Right atrium auricular region (tissue), 2 donors: ENCODE data around the gene ZNF410. TPM values are rescaled to one million over a fixed set of nuclear protein-coding genes. Genes with fewer than 3 reads are reported as not detected.

ENCODE experiments used
- DNase-seq: peaks from one replicate; pipeline ENCODE4 v3.0.0-alpha.2; 2019; ENCODE audit warnings: low spot score
- H3K27ac ChIP-seq, 2 donors: fragments of 200-600 bp; sonication (generic); 1 replicate in 1 of 2; 2 replicates in 1 of 2; pipeline ENCODE4 v1.5.1; 2016 to 2019
- H3K27me3 ChIP-seq, 2 donors: fragments of 200-600 bp; sonication (generic); one replicate each; pipeline versions ENCODE4 v1.5.1 to v1.6.0; 2017 to 2019
- H3K36me3 ChIP-seq: fragments of 200-600 bp; sonication (generic); one replicate; pipeline ENCODE4 v1.5.1; 2016
- H3K4me1 ChIP-seq, 2 donors: fragments of 200-600 bp; sonication (generic); one replicate each; pipeline versions ENCODE4 v1.5.1 to v1.6.0; 2017 to 2019
- H3K4me3 ChIP-seq, 2 donors: fragments of 200-600 bp; sonication (generic); 1 replicate in 1 of 2; 2 replicates in 1 of 2; pipeline ENCODE4 v1.5.1; 2017 to 2019; ENCODE audit warnings: mild to moderate bottlenecking in 1 of 2, moderate library complexity in 1 of 2
- H3K9me3 ChIP-seq, 2 donors: fragments of 200-600 bp; sonication (generic); one replicate each; pipeline ENCODE4 v1.5.1; 2019
- total RNA-seq, 2 donors: library from RNA; depleted of rRNA; stranded (reverse); fragments of >200 nt; gene quantifications; one replicate each; pipeline ENCODE4 v1.1.0, GENCODE V29; 2016
- TF ChIP-seq, protein P1 (sequence below), 2 donors: fragments of 200-600 bp; sonication (generic); IDR thresholded peaks; one replicate each; pipeline ENCODE4 v1.5.1; 2019; ENCODE audit warnings: antibody characterized with exemption in 2 of 2

The ZNF410 gene
- total RNA-seq, 2 donors from 2014 or later, result 16.2 to 23.4 TPM

DNA sequence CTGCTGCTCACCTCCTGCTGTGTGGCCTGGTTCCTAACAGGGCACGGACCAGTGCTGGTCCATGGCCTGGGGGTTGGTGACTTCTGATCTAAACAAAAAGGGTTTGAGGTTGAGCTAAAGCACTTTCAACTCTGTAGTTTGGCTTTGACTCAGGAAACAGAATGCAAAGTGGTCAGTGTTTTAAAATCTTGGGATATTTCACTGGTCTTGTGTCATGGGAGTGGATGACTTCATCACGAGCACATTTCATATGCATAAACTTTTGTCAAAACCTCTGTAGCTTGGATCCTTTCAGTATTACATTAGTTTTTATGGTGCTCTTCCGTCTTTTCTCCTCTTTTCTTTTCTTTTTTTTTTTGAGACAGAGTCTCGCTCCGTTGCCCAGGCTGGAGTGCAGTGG lies 37.7 kb downstream of the ZNF410 start:
- Histone ChIP-seq H3K27me3 (no peaks in the 10 kb centered on the region), H3K4me1 (no peaks in the 10 kb centered on the region), H3K36me3 (peaks cover 89% of the 10 kb centered on the region), H3K9me3 (no peaks in the 10 kb centered on the region), H3K27ac (no peak overlapping the region), H3K4me3 (no peak overlapping the region)
- TF ChIP-seq, protein P1, sequence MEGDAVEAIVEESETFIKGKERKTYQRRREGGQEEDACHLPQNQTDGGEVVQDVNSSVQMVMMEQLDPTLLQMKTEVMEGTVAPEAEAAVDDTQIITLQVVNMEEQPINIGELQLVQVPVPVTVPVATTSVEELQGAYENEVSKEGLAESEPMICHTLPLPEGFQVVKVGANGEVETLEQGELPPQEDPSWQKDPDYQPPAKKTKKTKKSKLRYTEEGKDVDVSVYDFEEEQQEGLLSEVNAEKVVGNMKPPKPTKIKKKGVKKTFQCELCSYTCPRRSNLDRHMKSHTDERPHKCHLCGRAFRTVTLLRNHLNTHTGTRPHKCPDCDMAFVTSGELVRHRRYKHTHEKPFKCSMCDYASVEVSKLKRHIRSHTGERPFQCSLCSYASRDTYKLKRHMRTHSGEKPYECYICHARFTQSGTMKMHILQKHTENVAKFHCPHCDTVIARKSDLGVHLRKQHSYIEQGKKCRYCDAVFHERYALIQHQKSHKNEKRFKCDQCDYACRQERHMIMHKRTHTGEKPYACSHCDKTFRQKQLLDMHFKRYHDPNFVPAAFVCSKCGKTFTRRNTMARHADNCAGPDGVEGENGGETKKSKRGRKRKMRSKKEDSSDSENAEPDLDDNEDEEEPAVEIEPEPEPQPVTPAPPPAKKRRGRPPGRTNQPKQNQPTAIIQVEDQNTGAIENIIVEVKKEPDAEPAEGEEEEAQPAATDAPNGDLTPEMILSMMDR (IDR thresholded peaks at IDR 0.05), result no peak
- no peak for DNase-seq

DNA sequence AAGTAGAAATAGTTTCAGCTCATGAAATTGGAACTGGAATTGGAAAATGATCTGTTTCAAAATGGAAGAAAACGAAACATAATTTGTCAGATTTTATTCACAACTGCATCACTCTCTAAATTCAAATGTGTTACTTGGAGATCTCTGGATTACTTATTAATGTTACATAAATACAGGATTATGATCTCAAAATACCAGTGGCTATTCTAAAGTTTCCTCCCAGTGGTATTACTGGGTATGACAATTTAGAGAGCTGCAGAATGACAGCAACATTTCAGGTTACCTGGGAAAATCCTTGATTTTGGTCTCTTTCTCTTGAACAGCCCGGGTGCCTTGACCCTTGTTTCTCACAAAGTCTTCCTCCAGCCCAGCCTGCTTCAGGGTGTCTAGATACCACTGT lies 49.0 kb downstream of the ZNF410 start:
- Histone ChIP-seq H3K9me3 (no peaks in the 10 kb centered on the region), H3K4me1 (no peaks in the 10 kb centered on the region), H3K27me3 (no peaks in the 10 kb centered on the region), H3K4me3 (no peak overlapping the region), H3K27ac (no peak overlapping the region), H3K36me3 (peaks cover 69% of the 10 kb centered on the region)
- TF ChIP-seq, protein P1 (IDR thresholded peaks at IDR 0.05), result peak in 1 of 2 donors; percentile 35
- no peak for DNase-seq

DNA sequence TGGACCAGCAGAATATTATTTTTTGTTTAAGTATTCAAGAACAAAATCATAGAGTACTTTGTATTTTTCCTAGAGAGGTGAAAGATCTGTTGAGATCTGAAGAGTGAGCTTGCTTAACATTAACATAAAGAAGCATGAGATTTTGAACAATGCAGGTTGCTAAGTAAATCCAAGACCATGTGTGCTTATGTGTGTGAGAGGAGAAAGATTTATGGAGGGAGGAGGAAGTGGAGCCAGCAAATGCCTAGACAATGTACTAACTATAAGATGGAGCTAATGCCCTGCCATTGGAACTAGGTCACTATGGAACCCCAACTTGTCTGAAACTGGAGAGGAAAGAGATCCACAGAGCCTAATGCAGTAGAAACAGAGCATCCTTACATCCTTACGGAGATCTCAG lies 49.9 kb downstream of the ZNF410 start:
- Histone ChIP-seq H3K27ac (no peak overlapping the region), H3K4me1 (no peaks in the 10 kb centered on the region), H3K36me3 (peaks cover 62% of the 10 kb centered on the region), H3K27me3 (no peaks in the 10 kb centered on the region), H3K4me3 (no peak overlapping the region), H3K9me3 (no peaks in the 10 kb centered on the region)
- TF ChIP-seq, protein P1 (IDR thresholded peaks at IDR 0.05), result no peak
- DNase-seq, result no peak

DNA sequence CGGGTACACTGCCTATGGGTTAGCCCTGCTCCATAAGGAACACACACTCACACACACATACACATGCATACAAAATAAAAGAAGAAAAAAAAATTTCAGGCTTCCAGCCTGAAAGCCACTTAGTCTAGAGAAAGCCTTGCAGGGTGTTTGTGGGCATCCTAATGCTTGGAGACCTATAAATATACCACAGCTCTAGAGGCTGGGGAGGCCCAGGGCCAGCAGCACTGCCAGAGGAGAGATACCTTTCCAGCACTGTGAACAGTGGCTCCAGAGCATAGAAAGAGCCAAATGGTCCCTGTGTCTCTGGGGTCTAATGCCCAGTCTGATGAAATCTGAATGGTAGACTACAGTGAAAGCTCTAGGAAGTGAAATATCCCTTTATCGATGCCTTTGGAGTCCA lies 50.4 kb downstream of the ZNF410 start:
- Histone ChIP-seq H3K4me1 (no peaks in the 10 kb centered on the region), H3K4me3 (no peak overlapping the region), H3K27ac (no peak overlapping the region), H3K27me3 (no peaks in the 10 kb centered on the region), H3K36me3 (peaks cover 62% of the 10 kb centered on the region), H3K9me3 (no peaks in the 10 kb centered on the region)
- TF ChIP-seq, protein P1 (IDR thresholded peaks at IDR 0.05), result no peak
- DNase-seq, result no peak

DNA sequence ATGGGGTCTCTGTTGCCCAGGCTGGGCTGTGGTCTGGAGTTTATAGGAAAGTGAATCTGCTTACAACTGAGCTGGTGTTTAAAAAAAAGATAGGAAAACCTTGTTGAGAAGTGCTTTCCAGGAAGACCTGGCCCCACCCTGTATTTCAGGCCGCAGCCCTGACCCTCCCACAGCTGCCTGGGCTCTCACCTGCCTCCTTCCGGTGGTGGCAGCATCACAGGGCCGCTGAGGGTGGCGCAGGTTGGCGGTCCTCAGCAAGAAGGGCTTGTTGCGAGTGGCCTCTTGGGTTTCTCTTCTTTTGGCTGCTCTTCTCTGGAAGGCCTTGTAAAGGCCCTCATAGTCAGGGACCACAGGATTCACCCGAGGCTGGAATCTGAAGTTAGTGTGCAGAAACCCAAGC lies 55.5 kb downstream of the ZNF410 start:
- Histone ChIP-seq H3K9me3 (no peaks in the 10 kb centered on the region), H3K4me1 (no peaks in the 10 kb centered on the region), H3K36me3 (peaks cover 51% of the 10 kb centered on the region), H3K27ac (no peak overlapping the region), H3K27me3 (no peaks in the 10 kb centered on the region), H3K4me3 (no peak overlapping the region)
- TF ChIP-seq, protein P1 (IDR thresholded peaks at IDR 0.05), result no peak
- no peak for DNase-seq

DNA sequence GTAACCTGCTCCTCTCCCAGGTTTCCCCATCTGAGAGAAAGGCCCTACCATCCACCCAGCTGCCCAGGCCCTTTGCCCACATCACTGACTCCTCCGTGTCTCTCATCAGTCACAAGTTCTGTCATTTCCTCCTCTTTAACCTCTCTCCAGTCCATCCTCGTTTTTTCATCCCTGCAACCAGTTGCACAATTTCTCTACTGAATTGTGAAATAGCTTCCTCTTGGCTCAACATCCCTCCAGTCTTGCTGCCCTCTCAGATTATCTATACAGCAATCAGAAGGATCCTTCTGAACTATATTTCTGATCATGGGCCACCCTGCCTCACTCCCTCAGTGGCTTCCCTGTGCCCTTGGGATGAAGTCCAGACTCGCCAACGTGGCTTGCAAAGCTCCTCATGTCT lies 56.4 kb downstream of the ZNF410 start:
- Histone ChIP-seq H3K36me3 (peaks cover 42% of the 10 kb centered on the region), H3K27ac (peak overlapping the region in 1 of 2 donors; percentile 5)
- DNase-seq, result no peak

More for the DNA sequence above, 56.4 kb downstream of the ZNF410 start:
- TF ChIP-seq, protein P1 (IDR thresholded peaks at IDR 0.05), result no peak
- H3K4me1 ChIP-seq, result no peaks in the 10 kb centered on the region
- no peaks in the 10 kb centered on the region for H3K27me3 ChIP-seq
- H3K9me3 ChIP-seq, result no peaks in the 10 kb centered on the region
- H3K4me3 ChIP-seq, result no peak overlapping the region
